Ovary (tissue), 1 donor: ENCODE results near the gene ERVFRD-1.

ENCODE experiments used
- EP300 ChIP-seq: sonication (generic); formaldehyde crosslinking; IDR thresholded peaks from one replicate; pipeline ENCODE4 v1.6.1; 2017; ENCODE audit warnings: antibody characterized with exemption
- POLR2A ChIP-seq: fragments of 450-650 bp; IDR thresholded peaks from one replicate; pipeline ENCODE4 v1.6.1; 2017; ENCODE audit warnings: antibody characterized with exemption, mild to moderate bottlenecking, moderate library complexity

DNA sequence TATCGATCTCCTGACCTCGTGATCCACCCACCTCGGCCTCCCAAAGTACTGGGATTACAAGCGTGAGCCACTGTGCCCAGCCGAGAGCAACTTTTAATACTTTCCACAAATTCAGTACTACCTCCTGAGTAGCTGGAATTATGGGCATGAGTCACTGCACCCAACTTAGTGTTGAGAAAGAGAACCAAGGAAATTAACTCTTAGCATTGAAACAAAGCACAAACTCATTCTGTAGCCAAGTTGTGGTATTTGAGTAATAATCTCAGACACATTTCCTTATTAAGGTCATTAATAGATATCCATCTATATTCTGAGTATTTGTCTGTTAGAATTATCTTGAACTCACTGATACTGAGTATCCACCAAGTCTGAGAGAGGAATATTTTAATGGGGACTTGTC lies 53.1 kb downstream of the ERVFRD-1 start:
- TF ChIP-seq EP300 (no peak), POLR2A (no peak)
